K562 (cell line): ENCODE measurements around the gene OBSCN. TPM values are rescaled to one million over a fixed set of nuclear protein-coding genes. Genes with fewer than 3 reads are reported as not detected.
A peak's percentile ranks its signal among the peaks of the same experiment; 100 is the strongest.

Experiments used
- ATAC-seq: fragments of 200-7000 bp; cut with Tn5 transposase; 3 replicates; pipeline ENCODE4 v1.9.1; 2020; ENCODE audit warnings: moderate library complexity
- BruUV-seq: library from RNA; stranded (reverse); fragments of 400-500 nt; replicated peaks from 2 replicates; lab custom pipeline; 2021; lab: Mats Ljungman, UMichigan
- CTCF ChIA-PET: fragments of 300-600 bp; formaldehyde crosslinking; extraction: SDS; loops from one replicate; lab custom pipeline; 2021; ENCODE audit warnings: low intra/inter-chr PET ratio; lab: Yijun Ruan, JAX
- POLR2A ChIA-PET: fragments of 300-600, 350-650 bp; sonication (Branson Sonifier 250); formaldehyde crosslinking; extraction: SDS; loops from one replicate; lab custom pipeline; 2021; ENCODE audit warnings: antibody characterized with exemption, inconsistent platforms; lab: Yijun Ruan, JAX
- DNase-seq, 4 experiments: peaks; one replicate each; pipeline versions ENCODE4 v3.0.0 to v3.0.0-alpha.2; 2011 to 2018; ENCODE audit warnings: low spot score in 3 of 4, mixed read lengths in 3 of 4; ENCODE audit errors: extremely low read depth in 1 of 4
- FAIRE-seq: peaks from 2 replicates; lab custom pipeline; 2011; peaks lifted over from hg19 to GRCh38; lab: Jason Lieb, UNC
- H2AFZ ChIP-seq: 2 replicates; pipeline ENCODE4 v1.6.0; 2011; ENCODE audit warnings: low read depth, low read length, control low read depth, inconsistent platforms
- H3K27ac ChIP-seq: fragments of 200-600 bp; 3 replicates; pipeline ENCODE4 v1.8.0; 2011; ENCODE audit warnings: low read depth, mild to moderate bottlenecking, control low read depth, inconsistent platforms, low read length, moderate library complexity, mixed read lengths; ENCODE audit errors: extremely low read depth
- H3K27me3 ChIP-seq, 2 experiments: fragments of 300-600 bp in 1 of 2; 2 replicates in 1 of 2; 3 replicates in 1 of 2; pipeline versions ENCODE4 v1.6.0 to v1.8.0; 2011; ENCODE audit warnings: inconsistent platforms in 2 of 2, low read length in 2 of 2, mild to moderate bottlenecking in 1 of 2, mixed read lengths in 1 of 2, moderate library complexity in 1 of 2; ENCODE audit not compliant: control insufficient read depth in 2 of 2, insufficient read depth in 2 of 2
- H3K36me3 ChIP-seq: fragments of 300-600 bp; 3 replicates; pipeline ENCODE4 v1.8.0; 2011; ENCODE audit warnings: mild to moderate bottlenecking, low read length, inconsistent platforms; ENCODE audit not compliant: control insufficient read depth, insufficient read depth
- H3K4me1 ChIP-seq, 2 experiments: fragments of 200-600 bp in 1 of 2; replicated peaks in 1 of 2; 2 replicates in 1 of 2; 3 replicates in 1 of 2; pipeline versions ENCODE4 v1.5.1 to v1.8.0; 2011; ENCODE audit warnings: inconsistent platforms in 2 of 2, low read length in 2 of 2, mild to moderate bottlenecking in 1 of 2, mixed read lengths in 1 of 2, moderate library complexity in 1 of 2; ENCODE audit not compliant: control insufficient read depth in 2 of 2, insufficient read depth in 2 of 2
- H3K4me2 ChIP-seq: 2 replicates; pipeline ENCODE4 v1.6.1; 2011; ENCODE audit warnings: low read length, control low read depth, inconsistent platforms, mixed read lengths; ENCODE audit not compliant: insufficient read depth
- H3K4me3 ChIP-seq: fragments of 200-600 bp; sonication (generic), shearing (Covaris generic); 2 replicates; pipeline ENCODE4 v1.5.1; 2016; ENCODE audit warnings: control low read depth, inconsistent platforms
- H3K79me2 ChIP-seq: fragments of 200-600 bp; 3 replicates; pipeline ENCODE4 v1.8.0; 2011; ENCODE audit warnings: low read length, inconsistent platforms; ENCODE audit not compliant: control insufficient read depth, insufficient read depth
- H3K9ac ChIP-seq, 2 experiments: 2 replicates each; pipeline versions ENCODE4 v1.6.0 to v1.6.1; 2011; ENCODE audit warnings: low read depth in 2 of 2, low read length in 2 of 2, control low read depth in 1 of 2, inconsistent platforms in 1 of 2, mild to moderate bottlenecking in 1 of 2, mixed read lengths in 1 of 2; ENCODE audit not compliant: insufficient read depth in 1 of 2
- H3K9me1 ChIP-seq: one replicate; pipeline ENCODE4 v1.6.0; 2011; ENCODE audit warnings: inconsistent platforms, mild to moderate bottlenecking, low read length, moderate library complexity; ENCODE audit not compliant: control insufficient read depth, insufficient read depth
- H3K9me3 ChIP-seq: replicated peaks from 2 replicates; pipeline ENCODE4 v1.5.1; 2011; ENCODE audit warnings: low read depth, low read length, inconsistent platforms; ENCODE audit not compliant: control insufficient read depth, insufficient read depth
- H4K20me1 ChIP-seq: replicated peaks from 2 replicates; pipeline ENCODE4 v1.6.1; 2011; ENCODE audit warnings: low read length, inconsistent platforms, mixed read lengths; ENCODE audit not compliant: control insufficient read depth, insufficient read depth
- CBFA2T2 ChIP-seq: fragments of 450-650 bp; conservative IDR thresholded peaks from 2 replicates; pipeline ENCODE4 v1.6.1; 2017; ENCODE audit warnings: mild to moderate bottlenecking
- CBX2 ChIP-seq: fragments of 200-600 bp; sonication (generic); IDR thresholded peaks from one replicate; pipeline ENCODE4 v1.6.1; 2012; ENCODE audit warnings: mild to moderate bottlenecking, low read length, inconsistent platforms; ENCODE audit not compliant: insufficient read depth, poor library complexity, severe bottlenecking
- CHD4 ChIP-seq: fragments of 200-600 bp; sonication (generic); IDR thresholded peaks from 3 replicates; pipeline ENCODE4 v1.6.1; 2012; ENCODE audit warnings: low read depth, mild to moderate bottlenecking, mixed read lengths, low read length, inconsistent platforms; ENCODE audit not compliant: insufficient read depth, insufficient replicate concordance, poor library complexity, severe bottlenecking
- CSDE1 ChIP-seq, 2 experiments: fragments of 450-650 bp; IDR thresholded peaks; 2 replicates each; pipeline ENCODE4 v1.6.1; 2016; ENCODE audit warnings: mild to moderate bottlenecking in 1 of 2
- CTBP1 ChIP-seq: fragments of 450-650 bp; IDR thresholded peaks from 2 replicates; pipeline ENCODE4 v1.6.1; 2016; ENCODE audit warnings: borderline replicate concordance
- FOS ChIP-seq: IDR thresholded peaks from 3 replicates; pipeline ENCODE4 v1.6.1; 2011; ENCODE audit not compliant: insufficient read length; ENCODE audit errors: extremely low read depth
- FOXK1 ChIP-seq: sonication (generic); formaldehyde crosslinking; IDR thresholded peaks from 2 replicates; pipeline ENCODE4 v1.8.0; 2022; ENCODE audit warnings: missing genetic modification reagents, mild to moderate bottlenecking, borderline replicate concordance
- HCFC1 ChIP-seq: IDR thresholded peaks from 2 replicates; pipeline ENCODE4 v1.6.1; 2012; ENCODE audit warnings: low read depth, low read length, improper control_type of control experiment
- HNRNPH1 ChIP-seq: fragments of 200-400 bp; formaldehyde crosslinking; optimal IDR thresholded peaks from 2 replicates; pipeline ENCODE3; 2017; ENCODE audit warnings: low read depth, mild to moderate bottlenecking, low read length, moderate library complexity
- HNRNPL ChIP-seq: fragments of 200-400 bp; formaldehyde crosslinking; IDR thresholded peaks from 2 replicates; pipeline ENCODE4 v1.6.1; 2017; ENCODE audit warnings: low read depth, mild to moderate bottlenecking, low read length
- KAT8 ChIP-seq: fragments of 450-650 bp; IDR thresholded peaks from 2 replicates; pipeline ENCODE4 v1.6.1; 2016; ENCODE audit warnings: low read depth, mild to moderate bottlenecking
- POLR2G ChIP-seq: fragments of 200-400 bp; formaldehyde crosslinking; IDR thresholded peaks from 2 replicates; pipeline ENCODE4 v1.6.1; 2017; ENCODE audit warnings: low read depth, mild to moderate bottlenecking, antibody characterized with exemption, low read length, moderate library complexity
- RBFOX2 ChIP-seq: fragments of 200-400 bp; formaldehyde crosslinking; IDR thresholded peaks from 2 replicates; pipeline ENCODE4 v1.6.1; 2017; ENCODE audit warnings: low read depth, mild to moderate bottlenecking, low read length, moderate library complexity
- SMARCE1 ChIP-seq: fragments of 450-650 bp; IDR thresholded peaks from 2 replicates; pipeline ENCODE4 v1.7.1; 2016; ENCODE audit warnings: mild to moderate bottlenecking
- SP2 ChIP-seq: IDR thresholded peaks from 2 replicates; pipeline ENCODE4 v1.6.1; 2011; ENCODE audit warnings: mild to moderate bottlenecking, low read depth, low read length, moderate library complexity; ENCODE audit not compliant: poor library complexity, severe bottlenecking; ENCODE audit errors: extremely low read depth
- ZBTB33 ChIP-seq: sonication (generic); formaldehyde crosslinking; IDR thresholded peaks from 2 replicates; pipeline ENCODE4 v1.8.1; 2023; ENCODE audit warnings: mild to moderate bottlenecking, missing genetic modification reagents
- ZFX ChIP-seq: sonication (generic); formaldehyde crosslinking; IDR thresholded peaks from 2 replicates; pipeline ENCODE4 v1.8.0; 2022; ENCODE audit warnings: mild to moderate bottlenecking, missing genetic modification reagents, moderate library complexity
- ZNF232 ChIP-seq: sonication (generic); formaldehyde crosslinking; IDR thresholded peaks from 2 replicates; pipeline ENCODE4 v1.8.0; 2022; ENCODE audit warnings: mild to moderate bottlenecking, missing genetic modification reagents
- ZNF512 ChIP-seq: IDR thresholded peaks from 2 replicates; pipeline ENCODE4 v1.6.1; 2016; ENCODE audit warnings: missing genetic modification characterization, missing compliant biosample characterization
- WGBS: fragments of 100-300 bp; shearing (Covaris generic); methylation state at CpG from one replicate; pipeline ENCODE4 v1.1.6; 2016; ENCODE audit warnings: low coverage, mixed read lengths; ENCODE audit not compliant: insufficient coverage; ENCODE audit errors: missing lambda C conversion rate; 5-methylcytosine and 5-hydroxymethylcytosine counted together
- in situ Hi-C: fragments of 300-500 bp; cut with MboI; formaldehyde crosslinking; loops from 4 replicates; pipeline ENCODE4 v1.15.0; 2018; ENCODE audit warnings: inconsistent platforms, mixed read lengths
- intact Hi-C: fragments of 100-400 bp; cut with micrococcal nuclease; formaldehyde crosslinking; loops from 2 replicates; pipeline ENCODE4 v1.14.2; 2022
- polyA plus RNA-seq, 8 experiments: library from polyadenylated mRNA; depleted of rRNA in 4 of 8; stranded (reverse) in 5 of 8; unstranded in 3 of 8; fragments of >200 nt; fragmentation: Nextera tagmentation in 2 of 8; fragmentation: Illumina TruSeq in 1 of 8; extraction: Ambion mirVana in 2 of 8; extraction: Trizol in 1 of 8; gene quantifications; 2 replicates each; pipeline versions ENCODE4 v1.2.1 to v1.2.3, GENCODE V29; 2011 to 2014; ENCODE audit warnings: inconsistent platforms in 1 of 8, missing spikeins in 1 of 8
- total RNA-seq, 7 experiments: library from RNA; depleted of rRNA in 6 of 7; stranded (reverse); fragments of >200 nt in 6 of 7; fragmentation: Illumina TruSeq in 2 of 7; extraction: Trizol in 2 of 7; gene quantifications; 2 replicates each; pipeline versions ENCODE4 v1.2.1 to v1.2.3, GENCODE V29; 2011 to 2021; ENCODE audit warnings: low replicate concordance in 1 of 7

OBSCN gene
- total and polyA plus RNA-seq, 9 of the 15 experiments (the other 6 are each of a cell fraction or from before 2014, with no cell fraction given): 0.18 to 19.7 (median 3.6) TPM

GRCh38 chr1:228370941-228371740 is 163.3 kb downstream of the OBSCN start:
- Histone ChIP-seq H4K20me1 (no peaks in the 10 kb centered on the region), H3K4me3 (no peak overlapping the region), H3K79me2 (peaks cover 20% of the 10 kb centered on the region; the same call in 2 of the 3 replicates), H3K4me1 (peaks cover 48 to 99% of the 10 kb centered on the region in 2 experiments), H3K9me3 (no peaks in the 10 kb centered on the region), H3K4me2 (no peak overlapping the region), H3K27me3 (no peaks in the 10 kb centered on the region), H3K9ac (peak overlapping the region in 1 of 2 experiments; percentile 91; a peak in 2 of 4 replicates), H3K36me3 (peaks cover 5% of the 10 kb centered on the region; the same call in 1 of the 3 replicates), H3K9me1 (no peaks in the 10 kb centered on the region), H2AFZ (no peak overlapping the region), H3K27ac (no peak overlapping the region)
- CTCF ChIA-PET: no interaction called here
- ATAC-seq (no peak), FAIRE-seq (no peak), DNase-seq (no peak)
- intact Hi-C loops: no loop called here
- POLR2A ChIA-PET: interaction anchor here (0.6 to 1.7 kb wide), 5 partner anchors 15 to 637 kb away, joined by 3 to 5 read pairs (median 4); no protein-coding TSS in a partner anchor
- BruUV-seq: no TSS peak
- 88% methylated on average over 31 of the region's 50 CpGs for WGBS
- in situ Hi-C loops: no loop called here
- TF ChIP-seq SP2: no peak
- TF ChIP-seq ZFX: no peak
- no peak for TF ChIP-seq KAT8
- TF ChIP-seq FOXK1 (CRISPR knock-in tag): no peak
- TF ChIP-seq FOS: no peak
- TF ChIP-seq HNRNPL: peak; percentile 90
- TF ChIP-seq RBFOX2: peak; percentile 23; the same call in 1 of the 2 replicates
- TF ChIP-seq ZNF512: no peak
- TF ChIP-seq SMARCE1: no peak
- no peak for TF ChIP-seq CBX2
- no peak for TF ChIP-seq HNRNPH1
- TF ChIP-seq CSDE1 (IDR thresholded peaks at IDR 0.05): no peak
- no peak for TF ChIP-seq CBFA2T2
- TF ChIP-seq ZBTB33: peak; percentile 15; the same call in 1 of the 2 replicates
- no peak for TF ChIP-seq CHD4
- no peak for TF ChIP-seq HCFC1
- 0 out of 2 replicates have a peak, but pooled peaks have one; percentile 46 for TF ChIP-seq POLR2G
- no peak for TF ChIP-seq ZNF232 (CRISPR knock-in tag)
- TF ChIP-seq CTBP1: no peak
